ENCODE results near the gene DNAAF9.

DNAAF9 gene

DNA sequence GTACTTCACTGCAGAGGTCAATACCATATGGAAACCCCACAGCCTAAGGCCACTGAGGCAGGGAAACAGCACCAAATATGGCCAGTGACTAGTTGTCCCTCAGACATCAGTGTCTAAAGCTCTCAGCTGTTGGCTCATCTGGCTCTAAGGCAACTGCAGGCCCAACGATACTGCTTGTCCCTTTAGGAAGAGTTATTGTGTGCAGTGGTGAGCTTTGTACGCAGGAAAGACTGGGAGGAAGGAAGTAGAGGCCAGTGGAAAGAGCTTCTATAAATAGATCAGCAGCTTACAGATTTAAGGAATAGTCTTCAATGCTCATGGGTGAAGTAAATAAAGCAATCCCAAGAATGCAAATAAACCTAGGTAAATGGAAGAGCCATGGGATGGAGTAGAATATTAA lies 29.3 kb downstream of the DNAAF9 start:
- in situ Hi-C loops (cut with MboI; ENCODE audit: low sequenced_read_pairs): no loop called here

DNA sequence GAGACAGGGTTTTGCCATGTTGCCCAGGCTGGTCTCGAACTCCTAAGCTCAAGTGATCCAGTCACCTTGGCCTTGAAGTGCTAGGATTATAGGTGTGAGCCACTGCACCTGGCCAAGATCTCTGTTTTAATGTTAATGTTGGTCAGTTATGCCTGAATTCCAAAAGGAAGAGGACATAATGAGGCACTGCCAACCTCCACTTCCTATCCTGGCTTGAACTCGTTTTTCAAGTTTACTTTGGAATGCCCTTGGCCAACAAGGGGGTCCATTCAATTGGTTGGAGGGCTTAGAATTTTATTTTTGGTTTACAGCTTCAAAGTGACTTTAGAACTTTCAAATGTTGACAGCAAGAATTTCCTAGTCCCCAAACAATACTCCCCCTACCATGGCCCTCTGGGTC lies 29.8 kb downstream of the DNAAF9 start:
- in situ Hi-C loops (cut with MboI; ENCODE audit: low sequenced_read_pairs): no loop called here

DNA sequence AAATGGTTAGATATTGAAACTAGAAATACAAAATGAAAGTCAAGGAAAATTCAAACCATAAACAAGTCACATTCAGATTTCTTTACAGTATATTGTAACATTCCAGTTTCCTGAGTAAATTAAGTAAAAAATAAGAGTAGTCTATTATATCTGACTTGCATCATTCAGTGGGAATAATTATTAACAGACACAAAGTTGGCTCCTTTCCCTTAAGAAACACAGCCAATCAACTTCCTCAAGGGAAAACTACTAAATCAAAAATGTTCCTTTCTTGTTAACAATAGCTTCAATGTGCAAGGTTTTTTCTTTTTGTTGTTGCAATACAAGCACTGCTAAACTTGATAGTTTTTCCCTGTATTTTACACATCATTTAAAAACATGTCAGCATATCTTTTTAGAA lies 33.2 kb downstream of the DNAAF9 start:
- in situ Hi-C loops (cut with MboI; ENCODE audit: low sequenced_read_pairs): no loop called here

DNA sequence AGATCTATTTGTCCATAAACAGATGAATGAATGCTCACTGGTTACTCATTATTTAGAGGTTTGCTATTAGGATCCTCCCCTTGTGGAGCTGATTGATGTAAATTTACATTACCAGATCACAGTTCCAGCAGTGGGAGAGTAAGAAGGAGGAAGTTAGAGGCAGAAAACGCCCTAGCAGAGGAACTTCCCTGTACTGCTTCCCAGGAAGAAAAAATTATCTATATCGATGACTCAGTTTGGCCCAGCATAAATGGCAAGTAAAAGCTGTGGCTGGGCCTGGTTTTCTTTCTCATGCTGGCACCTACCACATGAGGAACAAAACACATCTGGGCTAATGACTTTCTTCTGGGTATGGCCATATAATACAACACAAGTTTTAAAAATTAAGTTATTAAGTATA lies 35.7 kb downstream of the DNAAF9 start:
- in situ Hi-C loops (cut with MboI; ENCODE audit: low sequenced_read_pairs): no loop called here

GRCh38 chr20:3367089-3367488 lies 40.4 kb downstream of the DNAAF9 start:
- in situ Hi-C loops (cut with MboI; ENCODE audit: low sequenced_read_pairs): no loop called here

DNA sequence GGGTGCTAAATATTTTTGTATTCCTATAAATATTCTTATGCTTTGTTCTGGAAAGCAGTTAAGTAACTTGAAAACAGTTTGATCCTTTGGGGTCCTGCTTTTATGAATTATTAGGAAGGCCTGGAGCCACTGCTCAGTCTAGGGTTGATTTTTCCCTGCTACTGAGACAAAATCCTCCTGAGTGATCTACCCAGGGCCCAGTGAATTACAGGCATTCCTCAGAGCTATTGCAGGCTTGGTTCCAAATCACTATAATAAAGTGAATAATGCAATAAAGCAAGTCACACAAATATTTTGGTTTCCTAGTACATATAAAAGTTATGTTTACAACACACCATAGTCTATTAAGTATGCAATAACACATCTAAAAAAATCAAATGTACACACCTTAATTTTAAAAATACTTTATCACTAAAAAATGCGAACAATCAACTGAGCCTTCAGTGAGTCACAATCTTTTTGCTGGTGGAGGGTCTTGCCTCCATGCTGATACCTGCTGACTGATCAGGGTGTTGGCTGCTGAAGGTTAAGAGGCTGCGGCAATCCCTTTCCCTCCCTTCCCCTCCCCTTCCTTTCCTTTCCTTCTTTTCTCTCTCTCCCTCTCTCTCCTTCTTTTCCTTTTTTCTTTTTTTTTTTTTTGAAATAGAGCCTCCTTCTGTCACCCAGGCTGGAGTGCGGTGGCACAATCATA lies 43.0 kb downstream of the DNAAF9 start:
- in situ Hi-C loops (cut with MboI; ENCODE audit: low sequenced_read_pairs): no loop called here

GRCh38 chr20:3360752-3361151 lies 46.7 kb downstream of the DNAAF9 start:
- in situ Hi-C loops (cut with MboI; ENCODE audit: low sequenced_read_pairs): no loop called here

DNA sequence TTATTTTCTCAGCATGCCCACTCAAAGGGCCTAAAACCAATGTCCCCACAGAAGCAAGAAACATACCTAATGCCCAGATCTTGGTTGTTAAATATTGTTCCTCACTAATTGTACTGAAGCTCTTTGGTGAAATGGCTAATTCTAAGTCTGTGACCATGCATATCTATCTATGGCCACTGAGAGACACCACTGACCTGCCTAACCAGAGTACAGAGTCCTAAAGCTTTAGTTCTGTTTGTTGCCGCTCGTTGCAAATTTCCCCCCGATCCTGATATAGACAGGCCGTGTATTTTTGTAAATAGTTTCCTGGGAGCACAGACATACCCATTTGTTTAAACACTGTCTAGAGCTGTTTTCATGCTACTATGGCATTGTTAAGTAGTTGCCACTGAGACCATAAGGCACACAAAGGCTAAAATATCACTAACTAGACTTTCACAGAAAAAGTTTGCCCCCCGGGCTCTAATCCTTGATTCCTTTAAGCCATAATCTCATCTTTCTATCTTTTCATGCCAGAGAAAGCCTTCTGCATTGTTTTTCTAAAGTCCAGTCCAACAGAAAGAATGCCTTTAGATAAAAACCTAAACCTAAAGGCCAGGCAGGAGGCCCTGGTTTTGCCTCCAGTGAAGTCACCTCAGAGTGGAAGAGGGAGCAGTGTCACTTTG lies 48.7 kb downstream of the DNAAF9 start:
- in situ Hi-C loops (cut with MboI; ENCODE audit: low sequenced_read_pairs): no loop called here

Measured in hTERT RPE-1 (cell line).